NCI-H2081 (cell line): Measurements from ENCODE around the gene DCAF4.
"Not testable (repeated sequence)": the region's sequence is repeated elsewhere in the genome, so short reads cannot be mapped to it uniquely, and the experiment has no call there.

Source experiments
- DNase-seq, 2 experiments: peaks; one replicate each; lab custom pipeline; 2025; lab: John Stamatoyannopoulos, UW

DCAF4 gene

DNA sequence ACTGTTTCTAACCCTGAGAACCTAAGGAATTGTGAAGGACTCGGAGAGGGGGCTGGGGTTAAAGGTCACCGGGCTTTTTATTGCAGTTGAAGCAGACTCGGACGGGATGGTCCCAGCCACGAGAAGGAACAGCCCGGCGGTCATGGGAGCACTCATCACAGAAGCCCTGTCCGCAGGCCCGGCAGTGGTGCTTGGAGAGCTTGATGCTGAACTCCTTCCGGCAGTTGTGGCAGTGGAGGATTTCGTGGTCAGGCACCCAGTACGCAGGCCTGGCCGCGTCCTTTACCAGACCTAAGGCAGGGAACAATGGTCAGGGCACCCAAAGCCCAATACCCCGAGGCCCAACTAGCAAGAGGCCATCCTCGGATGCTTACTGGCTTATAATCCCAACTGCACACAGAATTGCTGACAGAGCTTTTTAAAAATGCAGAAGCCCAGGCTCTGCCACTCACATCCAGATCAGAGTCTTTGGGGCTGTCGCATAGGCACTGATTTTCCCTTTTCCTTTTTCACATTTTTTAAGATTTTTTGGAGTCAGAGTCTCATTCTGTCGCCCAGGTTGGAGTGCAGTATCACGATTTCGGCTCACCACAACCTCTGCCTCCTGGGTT lies 44.7 kb downstream of the DCAF4 start:
- no peak for DNase-seq

DNA sequence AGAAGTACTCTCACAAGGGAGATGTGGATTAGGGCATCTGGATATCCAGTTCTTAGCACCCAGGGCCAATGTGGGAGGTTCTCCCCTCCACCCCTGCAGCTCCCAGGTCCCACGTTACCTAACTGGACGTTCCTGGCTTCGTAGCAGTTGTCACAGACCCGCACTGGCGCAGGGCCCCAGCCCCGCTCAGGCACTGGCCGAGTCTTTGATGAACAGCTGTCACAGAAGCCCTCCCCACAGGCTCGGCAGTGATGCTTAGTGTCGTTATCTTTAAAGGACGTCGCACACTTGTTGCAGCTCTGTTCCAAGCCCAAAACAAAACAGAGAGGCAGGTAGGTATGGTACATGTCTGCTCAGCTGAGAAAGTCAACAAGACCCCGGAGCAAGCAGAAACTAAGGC lies 48.4 kb downstream of the DCAF4 start:
- no peak for DNase-seq

DNA sequence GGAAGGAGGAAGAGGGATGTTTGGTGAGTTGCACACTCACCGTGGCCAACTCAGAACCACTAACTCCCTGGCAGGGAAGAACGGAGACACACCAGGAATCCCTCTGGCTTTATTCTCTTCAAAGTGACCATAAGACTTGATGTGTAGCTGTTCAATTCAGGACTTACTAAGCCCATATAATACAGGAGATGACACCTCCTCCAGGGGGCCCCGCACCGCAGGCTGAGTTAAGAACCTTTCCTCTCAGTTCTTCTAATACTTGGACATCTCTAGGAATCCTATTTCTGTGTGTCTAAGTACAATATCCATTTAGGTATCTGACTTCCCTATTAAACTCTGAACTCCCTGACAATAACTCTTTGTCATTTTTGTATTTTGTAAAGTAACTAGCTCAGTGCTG lies 49.5 kb downstream of the DCAF4 start:
- no peak for DNase-seq

DNA sequence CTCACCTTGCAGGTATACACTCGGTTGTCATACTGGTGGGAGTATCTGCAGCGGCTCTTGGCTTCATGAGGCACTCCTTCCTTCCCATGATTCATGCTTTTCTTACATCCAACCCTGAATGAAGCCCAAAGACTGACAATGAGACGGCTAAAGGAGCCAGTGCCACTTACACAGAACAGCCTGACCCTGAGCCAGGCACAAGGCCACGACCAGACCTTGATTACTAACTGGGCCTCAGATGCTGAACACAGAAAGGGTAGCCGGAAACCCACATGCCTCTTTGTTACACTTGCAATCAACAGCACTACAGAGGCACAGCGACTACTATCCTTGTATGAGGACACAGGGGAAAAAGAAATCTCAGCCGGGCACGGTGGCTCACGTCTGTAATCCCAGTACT lies 52.6 kb downstream of the DCAF4 start:
- DNase-seq: no peak

DNA sequence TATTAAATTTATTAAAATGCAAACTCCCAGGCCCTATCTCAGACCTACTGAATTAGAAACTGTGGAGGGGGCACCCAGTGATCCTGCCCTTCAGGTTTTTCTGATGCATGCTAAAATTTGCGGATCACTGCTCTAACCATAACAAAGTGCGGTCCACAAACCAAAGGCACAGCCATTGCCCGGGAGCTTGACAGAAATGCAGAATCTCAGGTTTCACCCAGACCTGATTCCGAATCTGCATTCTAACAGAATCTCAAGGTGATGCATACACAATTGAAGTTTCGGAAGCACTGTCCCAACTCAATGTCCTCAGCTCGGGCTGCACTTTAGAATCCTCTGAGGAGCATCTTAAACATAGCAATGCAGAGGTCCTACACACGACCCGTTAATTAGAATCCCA lies 54.6 kb downstream of the DCAF4 start:
- DNase-seq: no peak

DNA sequence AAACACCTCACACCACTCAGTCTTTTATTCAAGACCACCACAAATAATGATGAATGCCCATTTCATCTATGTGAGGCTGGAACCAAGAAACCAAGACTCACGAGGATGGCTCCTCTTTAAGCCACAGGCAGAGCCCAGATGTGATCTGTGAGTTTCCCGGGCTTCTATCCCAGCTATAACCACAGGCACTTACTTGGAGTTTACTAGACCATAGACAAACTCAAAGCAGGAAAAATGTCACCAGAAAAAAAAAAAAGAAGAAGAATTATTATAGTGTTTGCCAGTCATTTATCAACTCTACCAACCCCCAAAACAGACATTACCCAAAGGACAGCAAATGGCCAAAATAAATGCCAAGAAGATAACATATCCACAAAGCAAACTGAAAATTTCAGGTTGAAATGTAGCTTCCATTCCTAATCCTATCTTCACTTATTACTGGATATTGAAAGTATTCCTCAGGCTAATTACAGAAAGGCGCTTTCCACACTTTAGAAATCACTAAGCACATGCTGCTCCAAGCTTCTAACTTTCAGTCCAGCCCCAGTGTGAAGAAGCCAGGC lies 56.0 kb downstream of the DCAF4 start:
- DNase-seq: no peak

DNA sequence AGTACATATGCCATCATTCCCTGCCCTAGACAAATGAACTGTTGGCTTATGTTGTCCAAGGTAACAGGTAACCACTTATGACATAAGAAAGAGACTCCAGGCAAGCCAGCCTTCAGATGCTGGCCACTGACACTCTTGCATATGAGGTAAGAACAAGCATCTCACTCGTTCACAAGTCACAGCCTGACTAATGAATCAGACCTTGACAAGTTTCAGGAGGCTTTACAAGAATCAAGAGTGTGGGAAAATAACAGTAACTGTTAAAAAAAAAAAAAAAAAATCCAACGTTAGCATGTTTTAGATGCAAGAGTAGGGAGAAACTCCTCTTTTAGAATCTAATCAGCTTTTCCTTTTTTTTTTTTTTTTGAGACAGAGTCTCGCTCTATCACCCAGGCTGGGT lies 60.0 kb downstream of the DCAF4 start:
- no peak for DNase-seq

DNA sequence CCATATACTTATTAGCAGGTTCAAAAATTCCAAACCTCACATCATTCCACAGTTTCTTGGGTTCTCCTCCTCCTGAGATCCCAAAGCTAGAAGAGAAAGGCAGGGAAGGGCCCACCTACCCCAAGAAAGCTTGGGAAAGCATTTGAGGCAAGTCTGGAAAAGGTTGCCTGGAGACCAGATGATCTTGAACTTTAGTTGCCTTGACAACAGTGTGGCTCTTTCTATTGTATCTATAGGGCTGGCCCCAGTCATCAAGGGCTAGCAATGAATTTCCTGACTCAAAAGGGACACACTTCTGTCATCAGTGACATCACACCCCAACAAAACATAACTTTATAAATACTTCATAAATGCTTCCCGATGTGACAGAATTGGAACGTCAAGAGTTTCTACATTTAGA lies 60.6 kb downstream of the DCAF4 start:
- no peak for DNase-seq

DNA sequence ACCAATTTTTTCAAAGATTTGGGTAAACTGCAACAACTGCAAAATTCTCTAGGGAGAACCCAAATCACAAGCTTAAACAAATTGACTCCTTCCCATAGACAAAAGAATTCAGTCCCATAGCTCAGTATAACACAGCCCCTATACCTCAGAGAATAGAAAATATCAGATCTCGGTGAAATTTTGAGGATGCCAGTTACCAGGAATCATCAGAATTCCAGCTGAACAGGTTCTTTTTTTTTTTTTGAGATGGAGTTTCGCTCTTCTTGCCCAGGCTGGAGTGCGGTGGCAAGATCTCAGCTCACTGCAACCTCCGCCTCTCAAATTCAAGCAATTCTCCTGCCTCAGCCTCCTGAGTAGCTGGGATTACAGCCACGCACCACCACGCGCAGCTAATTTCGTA lies 63.9 kb downstream of the DCAF4 start:
- DNase-seq: no peak

DNA sequence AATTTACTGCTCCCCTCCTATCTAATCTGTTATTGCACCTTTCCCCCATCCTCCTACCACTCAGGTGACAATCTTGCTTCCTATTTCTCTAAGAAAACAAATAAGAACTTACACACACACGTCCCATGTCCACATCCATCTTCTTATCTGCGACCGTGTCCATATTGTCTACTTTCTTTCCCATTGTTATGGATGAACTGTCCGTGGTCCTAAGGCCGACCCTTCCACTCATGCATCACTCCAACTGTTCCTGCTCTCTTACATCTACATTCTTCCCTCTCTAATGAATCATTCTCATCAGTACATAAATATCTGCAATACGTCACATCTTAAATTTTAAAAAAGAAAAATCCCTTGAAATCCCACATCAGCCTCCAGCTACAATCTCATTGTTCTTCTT lies 70.7 kb downstream of the DCAF4 start:
- no peak for DNase-seq

DNA sequence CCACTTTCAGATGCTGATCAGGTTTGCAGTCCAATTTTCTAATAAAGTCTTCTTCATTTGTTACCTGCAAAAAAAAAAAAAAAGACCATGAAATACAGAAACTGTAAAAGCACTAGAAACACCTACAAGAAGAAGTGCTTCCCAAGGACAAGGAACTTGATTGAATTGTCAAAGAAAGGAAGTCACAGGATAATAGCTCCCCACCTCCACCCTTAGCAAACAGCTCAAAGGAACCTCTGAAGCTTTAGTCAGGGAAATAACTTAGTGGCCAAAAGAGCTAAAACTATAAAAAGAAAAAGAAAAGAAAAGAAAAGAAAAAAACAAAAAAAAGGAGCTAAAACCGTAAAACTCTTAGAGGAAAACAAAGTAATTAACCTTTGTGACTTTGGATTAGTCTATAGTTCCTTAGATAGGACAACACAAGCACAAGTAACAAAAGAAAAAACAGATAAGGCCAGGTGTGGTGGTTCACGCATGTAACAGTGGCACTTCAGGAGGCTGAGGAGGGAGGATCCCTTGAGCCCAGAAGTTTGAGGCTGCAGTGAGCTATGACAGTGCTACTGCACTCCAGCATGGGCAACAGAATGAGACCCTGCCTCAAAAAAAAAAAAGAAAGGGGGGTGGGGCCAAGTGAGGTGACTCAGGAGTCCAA lies 72.1 kb downstream of the DCAF4 start:
- no peak for DNase-seq

DNA sequence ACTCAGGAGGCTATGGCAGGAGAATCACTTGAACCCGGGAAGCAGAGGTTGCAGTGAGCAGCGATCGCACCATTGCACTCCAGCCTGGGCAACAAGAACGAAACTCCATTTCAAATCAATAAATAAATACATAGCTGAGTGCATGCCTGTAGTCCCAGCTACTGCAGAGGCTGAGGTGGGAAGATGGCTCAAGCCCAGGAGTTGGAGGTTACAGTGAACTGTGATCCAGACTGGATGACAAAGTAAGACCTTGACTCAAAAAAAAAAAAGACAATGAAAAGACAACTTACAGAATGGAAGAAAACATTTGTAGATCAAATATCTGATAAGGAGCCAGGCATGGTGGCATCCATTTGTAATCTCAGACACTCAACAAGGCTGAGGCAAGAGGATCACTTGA lies 73.1 kb downstream of the DCAF4 start:
- no peak for DNase-seq

DNA sequence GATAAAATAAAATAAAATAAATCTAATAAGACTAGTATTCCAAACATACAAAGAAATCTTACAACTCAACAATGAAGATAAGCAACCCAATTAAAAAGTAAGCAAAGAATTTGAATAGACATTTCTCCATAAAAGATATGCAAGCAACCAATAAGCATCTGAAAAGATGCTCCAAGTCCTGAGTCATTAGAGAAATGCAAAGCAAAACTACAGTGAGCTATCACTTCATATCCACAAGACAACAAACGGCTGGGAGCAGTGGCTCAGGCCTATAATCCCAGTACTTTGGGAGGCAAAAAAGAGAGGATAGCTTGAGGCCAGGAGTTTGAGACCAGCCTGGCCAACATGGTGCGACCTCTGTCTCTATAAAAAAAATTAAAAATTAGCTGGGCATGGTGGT lies 73.8 kb downstream of the DCAF4 start:
- DNase-seq: no peak

DNA sequence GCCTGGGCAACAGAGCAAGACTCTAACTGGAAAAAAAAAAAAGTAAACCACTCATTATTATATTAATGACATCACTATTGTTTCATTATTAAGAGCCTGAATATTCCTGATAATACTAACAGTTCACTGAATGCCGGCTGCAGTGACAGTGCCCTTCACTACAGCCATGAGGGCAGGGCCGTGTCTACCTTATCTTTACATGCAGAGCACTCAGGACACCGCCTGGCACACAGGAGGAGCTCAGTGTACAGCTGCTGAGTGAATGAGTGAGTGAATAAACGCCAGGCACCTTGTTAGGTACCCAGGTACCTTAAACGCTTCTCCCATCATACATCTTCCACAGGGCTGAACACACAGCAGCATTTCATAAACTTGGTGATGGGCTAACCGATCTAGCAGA lies 77.4 kb downstream of the DCAF4 start:
- no peak for DNase-seq

DNA sequence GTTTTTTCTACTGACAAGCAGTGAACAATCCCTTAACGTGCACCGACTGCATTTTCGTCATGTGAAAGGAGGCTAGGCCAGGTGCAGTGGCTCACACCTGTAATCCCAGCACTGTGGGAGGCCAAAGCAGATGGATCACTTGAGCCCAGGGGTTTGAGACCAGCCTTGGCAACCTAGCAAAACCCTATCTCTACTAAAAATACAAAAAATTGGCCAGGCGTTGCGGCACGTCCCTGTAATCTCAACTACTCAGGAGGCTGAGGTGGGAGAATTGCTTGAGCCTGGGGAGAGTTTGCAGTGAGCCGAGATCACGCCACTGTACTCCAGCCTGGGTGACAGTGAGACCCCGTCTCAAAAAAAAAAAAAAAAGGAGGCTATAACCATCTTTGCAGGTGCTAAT lies 78.4 kb downstream of the DCAF4 start:
- not testable (repeated sequence) for DNase-seq

DNA sequence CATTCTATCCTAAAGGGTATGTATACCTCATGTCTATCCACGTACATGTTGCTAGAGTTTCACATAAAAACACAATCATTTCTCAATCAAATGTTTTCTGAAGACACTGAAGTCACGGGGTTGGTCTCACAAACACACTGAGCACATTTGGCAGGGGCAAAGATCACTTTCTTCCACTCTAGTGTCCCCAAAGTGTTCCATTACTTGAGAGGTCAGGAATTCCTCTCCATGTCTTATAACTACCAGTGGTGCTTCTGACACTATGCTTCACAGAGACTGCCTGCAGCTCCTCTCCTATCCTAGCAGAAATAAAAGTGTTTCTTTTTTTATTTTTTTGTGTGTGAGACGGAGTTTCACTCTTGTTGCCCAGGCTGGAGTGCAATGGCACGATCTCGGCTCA lies 81.6 kb downstream of the DCAF4 start:
- no peak for DNase-seq

DNA sequence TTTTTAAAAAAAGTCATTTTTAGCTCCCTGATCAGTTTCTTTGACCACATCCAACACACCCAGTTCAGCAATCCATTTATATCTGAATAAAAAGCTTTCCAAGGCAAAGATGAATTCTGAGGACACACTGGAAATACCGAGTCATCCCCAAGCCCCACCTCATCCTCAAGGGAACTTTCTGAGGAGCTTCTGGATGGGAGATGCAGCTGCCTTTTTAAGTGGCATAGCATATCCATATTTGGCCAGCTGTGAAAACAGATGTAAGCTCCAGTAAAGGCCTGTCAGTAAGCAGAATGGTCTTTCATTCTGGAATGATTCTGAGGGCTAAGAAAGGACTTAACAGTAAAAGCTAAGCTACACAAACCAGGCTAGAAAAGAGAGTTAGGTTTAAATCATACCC lies 82.2 kb downstream of the DCAF4 start:
- DNase-seq: no peak
